ENCODE data around the gene GFRA4.

DNA sequence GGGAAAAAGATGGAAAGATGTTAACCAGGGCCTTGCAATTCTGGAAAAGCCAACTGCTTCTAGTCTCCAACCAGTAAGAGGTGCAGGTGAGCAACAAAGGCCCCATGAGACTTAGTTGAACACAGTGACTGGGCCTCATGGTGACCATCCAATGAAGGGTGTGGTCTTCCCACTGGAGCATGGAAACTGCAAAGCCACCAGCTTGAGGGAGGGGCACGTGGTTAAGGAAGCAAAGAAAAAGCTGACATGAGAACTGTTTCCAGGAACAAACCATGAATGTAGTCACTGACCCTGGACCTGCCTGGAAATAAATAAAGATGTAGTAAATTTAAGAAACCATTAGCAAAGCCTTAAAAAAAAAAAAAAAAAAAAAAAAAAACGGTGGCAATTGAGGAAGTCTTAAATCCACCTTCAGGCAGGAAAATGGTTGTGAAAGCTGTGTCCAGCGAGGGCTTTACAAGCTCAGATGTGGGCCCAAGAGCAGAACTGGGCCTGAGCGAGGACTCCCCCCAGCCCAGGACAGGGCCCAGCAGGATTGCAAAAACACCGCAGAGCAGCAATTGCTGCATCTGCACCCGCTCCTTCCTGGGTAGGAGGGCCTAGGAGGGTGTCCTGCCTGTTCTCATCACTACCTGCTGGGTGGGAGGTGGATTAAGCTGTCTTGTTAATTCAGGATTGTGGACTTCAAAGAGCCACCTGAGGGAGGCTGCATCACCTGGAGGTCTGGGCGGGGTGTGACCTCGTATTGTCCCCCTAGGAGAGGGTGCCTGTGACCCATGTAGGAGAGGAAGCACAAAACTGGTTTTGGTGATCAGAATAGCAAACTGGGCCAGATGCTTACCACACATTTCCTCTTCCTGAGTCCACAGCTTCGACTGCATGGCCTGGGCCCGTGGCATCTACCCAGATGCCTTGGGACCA, 10.3 kb downstream of the GFRA4 start:
- TF ChIP-seq EZH2phosphoT487 (IDR thresholded peaks at IDR 0.05; ENCODE audit: borderline replicate concordance, low read length), result no peak
- TF ChIP-seq EZH2 (IDR thresholded peaks at IDR 0.05; ENCODE audit: low read length, unreplicated experiment), result no peak
- TF ChIP-seq, protein P1, sequence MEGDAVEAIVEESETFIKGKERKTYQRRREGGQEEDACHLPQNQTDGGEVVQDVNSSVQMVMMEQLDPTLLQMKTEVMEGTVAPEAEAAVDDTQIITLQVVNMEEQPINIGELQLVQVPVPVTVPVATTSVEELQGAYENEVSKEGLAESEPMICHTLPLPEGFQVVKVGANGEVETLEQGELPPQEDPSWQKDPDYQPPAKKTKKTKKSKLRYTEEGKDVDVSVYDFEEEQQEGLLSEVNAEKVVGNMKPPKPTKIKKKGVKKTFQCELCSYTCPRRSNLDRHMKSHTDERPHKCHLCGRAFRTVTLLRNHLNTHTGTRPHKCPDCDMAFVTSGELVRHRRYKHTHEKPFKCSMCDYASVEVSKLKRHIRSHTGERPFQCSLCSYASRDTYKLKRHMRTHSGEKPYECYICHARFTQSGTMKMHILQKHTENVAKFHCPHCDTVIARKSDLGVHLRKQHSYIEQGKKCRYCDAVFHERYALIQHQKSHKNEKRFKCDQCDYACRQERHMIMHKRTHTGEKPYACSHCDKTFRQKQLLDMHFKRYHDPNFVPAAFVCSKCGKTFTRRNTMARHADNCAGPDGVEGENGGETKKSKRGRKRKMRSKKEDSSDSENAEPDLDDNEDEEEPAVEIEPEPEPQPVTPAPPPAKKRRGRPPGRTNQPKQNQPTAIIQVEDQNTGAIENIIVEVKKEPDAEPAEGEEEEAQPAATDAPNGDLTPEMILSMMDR (conservative IDR thresholded peaks at IDR 0.05; ENCODE audit: low read depth, low read length), result no peak
